GM19328 (cell line): ENCODE data around the gene DPYSL4.

Experiments used
- ATAC-seq: cut with Tn5 transposase; IDR thresholded peaks from one replicate; pipeline ENCODE4 v1.9.1; 2021; ENCODE audit warnings: mild to moderate bottlenecking, moderate library complexity; ENCODE audit not compliant: unreplicated experiment

Gene DPYSL4

DNA sequence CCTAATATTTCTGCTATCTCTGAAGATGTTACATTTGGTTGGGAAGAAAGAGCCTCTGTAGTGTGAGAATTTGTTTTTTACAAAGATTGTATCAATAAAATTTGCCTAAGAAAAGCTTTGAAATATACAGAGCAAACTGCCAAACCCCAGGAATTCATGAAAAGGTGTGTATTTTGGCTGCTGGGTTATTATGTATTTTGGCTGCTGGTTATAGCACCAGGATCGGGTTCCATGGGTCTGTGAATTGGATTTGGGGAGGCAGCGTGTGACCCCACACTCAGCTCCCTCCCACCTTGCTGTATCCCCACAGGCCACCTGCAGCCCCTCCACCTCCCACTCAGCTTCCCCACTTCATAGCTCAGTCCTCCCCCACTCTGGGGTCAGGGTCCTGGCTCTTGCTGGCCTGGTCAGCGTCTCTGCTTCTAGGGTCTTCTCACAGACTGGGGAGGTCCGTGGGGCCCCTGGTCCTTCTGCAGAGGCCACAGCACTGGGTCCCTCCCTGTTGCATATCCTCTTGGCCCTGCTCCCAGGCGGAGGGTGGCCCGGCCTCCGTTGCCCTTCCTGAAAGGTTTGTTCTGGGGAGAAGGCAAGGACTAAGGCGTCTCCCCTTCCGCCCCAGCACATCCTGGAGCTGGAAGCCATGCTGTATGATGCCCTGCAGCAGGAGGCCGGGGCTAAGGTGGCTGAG, 24.0 kb upstream of the DPYSL4 start:
- ATAC-seq: no peak

DNA sequence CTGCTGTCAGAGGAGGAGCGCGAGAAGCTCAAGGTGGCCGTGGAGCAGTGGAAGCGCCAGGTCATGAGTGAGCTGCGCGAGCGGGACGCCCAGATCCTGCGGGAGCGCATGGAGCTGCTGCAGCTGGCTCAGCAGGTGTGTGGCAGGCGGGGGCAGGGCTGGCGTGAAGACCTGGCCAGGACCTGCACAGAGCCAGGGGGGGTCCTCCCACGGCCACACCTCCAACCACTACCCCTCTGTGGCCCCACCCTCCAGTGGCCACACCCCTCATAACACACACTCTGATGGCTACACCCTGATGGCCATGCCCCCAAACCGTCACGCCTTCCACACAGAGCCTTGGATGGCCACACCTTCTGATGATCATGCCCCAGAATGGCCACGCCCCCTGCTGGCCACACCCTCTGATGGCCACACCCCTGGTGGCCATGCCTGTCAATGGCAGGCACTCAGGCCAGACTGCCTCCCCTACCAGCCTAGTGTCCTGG, 23.4 kb upstream of the DPYSL4 start:
- ATAC-seq: no peak

DNA sequence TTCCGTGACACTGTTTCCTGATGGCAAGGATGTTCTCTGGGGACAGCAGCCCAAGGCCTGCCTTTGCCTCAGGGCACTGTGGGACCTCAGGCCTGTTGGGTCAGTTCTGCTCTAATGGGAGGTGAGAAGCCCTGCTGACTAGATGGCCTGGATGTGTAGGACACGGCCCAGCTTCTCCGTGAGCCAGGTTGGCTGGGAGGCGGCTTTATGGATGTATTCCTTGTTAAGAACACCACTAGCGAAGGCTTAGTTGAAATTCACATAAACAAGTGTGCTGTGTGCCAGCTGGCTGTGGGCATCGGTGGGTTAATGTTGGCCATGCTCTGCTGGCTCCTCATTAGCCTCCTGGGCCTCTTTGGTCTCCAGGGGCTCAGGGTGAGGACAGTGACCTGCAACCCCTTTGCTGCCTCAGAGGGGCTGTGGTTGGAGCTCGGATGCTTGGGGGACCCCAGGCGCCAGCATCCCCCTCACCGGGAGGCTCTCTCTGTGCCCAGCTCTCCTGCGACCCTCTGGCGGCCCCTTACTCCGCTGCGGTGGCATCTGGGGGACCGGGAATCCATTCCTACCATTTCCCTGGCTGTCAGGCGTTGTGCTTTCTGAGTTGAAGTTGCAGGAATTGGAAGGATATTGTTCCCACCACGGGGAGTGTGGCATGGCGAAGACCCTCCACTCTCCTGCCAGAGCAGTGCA, 22.8 kb upstream of the DPYSL4 start:
- no peak for ATAC-seq

DNA sequence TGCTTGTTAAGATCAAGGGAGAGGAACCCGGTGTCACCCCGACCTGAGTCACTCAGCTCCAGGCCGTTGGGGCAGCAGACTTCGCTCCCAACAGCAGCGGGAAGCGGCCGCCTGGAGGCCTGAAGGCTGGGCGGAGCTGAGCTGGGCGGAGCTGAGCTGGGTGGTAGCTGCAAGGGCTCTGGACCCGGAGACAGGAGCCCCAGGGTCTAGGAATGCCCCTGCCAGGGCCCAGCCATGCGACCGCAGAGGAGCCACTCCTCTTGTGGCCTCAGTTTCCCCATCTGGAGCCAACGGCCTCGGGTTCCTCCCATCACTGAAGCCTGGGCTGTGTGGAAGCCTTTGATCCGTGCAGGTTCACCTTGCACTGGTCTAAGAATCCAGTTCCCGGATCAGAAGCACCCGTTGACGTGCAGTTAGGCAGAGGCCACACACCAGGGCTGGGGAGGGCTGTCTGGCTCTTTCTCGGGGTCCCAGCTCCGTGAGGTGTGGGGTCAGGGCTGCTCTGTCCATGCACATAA, 21.9 kb upstream of the DPYSL4 start:
- ATAC-seq: no peak

DNA sequence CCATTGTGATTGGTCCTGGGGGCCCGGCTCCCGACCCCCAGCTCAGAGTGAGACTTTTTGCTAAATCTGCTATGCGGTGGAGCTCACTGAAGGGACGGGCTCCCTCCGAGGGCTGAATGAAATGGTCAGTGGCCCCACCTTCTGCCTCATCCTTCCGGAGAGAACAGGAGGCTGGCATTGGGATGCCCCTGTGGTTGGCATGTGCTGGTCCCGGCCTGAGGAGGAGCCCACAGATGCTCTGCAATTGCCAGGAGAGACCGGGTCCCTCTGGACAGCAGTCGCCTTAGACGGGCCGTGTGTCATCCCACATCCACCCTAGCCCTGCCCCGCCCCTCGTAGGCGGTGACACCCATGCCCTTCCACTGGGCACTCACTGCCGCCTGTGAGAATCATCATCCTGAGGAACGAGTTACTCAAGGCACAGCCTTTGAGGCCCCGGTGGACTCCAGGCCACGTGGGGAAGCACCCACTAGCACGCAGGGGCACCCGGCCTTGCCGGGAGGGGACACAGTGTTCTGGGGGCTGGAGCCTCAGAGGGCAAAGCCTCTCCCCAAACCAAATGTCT, 21.2 kb upstream of the DPYSL4 start:
- no peak for ATAC-seq

DNA sequence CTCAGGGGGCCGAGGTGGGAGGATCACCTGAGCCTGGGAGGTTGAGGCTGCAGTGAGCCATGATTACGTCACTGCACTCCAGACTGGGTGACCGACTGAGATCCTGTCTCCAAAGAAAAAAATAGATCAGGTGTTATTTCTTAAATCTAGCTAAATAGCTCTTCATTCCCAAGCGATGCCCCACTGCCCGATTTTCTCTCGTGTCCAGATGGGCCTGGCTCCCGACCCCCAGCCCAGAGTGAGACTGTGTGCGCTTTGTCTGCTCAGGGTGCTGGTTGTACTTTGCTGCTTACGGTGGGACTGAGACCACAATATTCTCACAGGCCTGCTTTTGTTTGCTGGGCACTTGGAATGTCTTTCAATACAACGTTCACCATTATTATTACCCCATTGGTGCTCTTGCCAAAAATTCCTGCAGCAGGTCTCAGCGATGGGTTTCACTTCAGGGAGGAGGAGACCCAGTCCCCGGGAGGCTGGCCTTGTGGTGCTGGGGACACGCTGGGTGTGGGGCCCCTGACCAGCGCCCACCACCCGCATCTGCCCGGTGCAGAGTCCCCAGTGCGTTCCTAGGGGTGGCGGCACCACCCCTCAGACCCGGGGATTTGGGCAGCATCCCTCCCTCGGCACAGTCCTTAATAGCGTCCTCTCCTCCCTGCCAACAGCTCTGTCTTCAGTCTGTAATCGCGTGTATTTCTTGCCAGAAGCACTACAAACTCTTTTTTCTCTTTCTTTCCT, 20.4 kb upstream of the DPYSL4 start:
- ATAC-seq: no peak

DNA sequence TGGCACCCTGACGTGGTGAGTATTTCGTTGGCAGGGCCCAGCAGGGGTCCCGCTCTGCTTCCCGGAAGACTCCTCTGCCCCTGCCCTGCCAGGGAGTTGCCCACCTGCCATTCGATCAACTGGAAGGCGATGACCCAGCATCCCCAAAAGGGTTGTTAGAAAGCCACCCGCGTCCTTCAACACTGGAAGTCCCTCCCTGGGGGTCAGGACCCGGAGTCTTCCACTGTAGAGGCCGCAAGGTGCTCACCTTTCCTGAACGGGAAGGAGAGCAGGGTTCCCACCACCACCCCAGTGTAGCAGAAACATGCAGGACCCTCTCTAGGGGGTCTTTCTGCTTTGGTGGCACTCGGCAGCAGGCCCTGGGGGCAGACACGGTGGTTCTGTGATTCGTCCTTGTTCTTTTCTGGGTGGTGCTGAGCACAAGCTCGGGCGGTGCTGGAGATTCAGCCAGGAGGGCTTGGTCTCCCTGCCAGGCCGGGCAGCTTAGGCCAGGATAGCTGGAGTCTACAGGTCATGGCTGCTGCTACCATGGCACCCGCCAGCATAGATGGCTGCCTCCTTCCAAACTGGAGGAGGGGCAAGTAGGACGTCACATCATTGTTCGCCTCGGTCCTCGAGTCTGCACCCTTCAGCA, 19.6 kb upstream of the DPYSL4 start:
- ATAC-seq: no peak

DNA sequence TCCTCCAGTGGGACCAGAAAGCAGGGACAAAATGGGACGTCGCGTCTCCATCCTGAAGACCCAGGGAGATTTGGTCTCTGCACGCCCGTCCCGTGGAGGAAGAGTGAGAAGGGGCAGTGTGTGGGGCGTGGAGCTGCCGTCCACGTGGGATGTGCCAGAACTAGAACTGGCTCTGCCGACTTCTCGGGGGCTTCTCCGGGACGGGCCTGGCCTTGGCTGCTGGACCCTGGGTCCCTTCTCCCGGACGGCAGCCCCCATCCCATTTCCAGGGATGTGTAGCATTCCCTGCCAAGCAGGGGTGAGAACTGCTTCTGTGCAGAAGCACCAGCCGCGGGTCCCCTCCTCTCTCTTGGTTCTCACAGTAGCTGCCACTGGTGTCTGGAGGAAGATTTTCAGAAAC, 18.8 kb upstream of the DPYSL4 start:
- ATAC-seq: no peak

DNA sequence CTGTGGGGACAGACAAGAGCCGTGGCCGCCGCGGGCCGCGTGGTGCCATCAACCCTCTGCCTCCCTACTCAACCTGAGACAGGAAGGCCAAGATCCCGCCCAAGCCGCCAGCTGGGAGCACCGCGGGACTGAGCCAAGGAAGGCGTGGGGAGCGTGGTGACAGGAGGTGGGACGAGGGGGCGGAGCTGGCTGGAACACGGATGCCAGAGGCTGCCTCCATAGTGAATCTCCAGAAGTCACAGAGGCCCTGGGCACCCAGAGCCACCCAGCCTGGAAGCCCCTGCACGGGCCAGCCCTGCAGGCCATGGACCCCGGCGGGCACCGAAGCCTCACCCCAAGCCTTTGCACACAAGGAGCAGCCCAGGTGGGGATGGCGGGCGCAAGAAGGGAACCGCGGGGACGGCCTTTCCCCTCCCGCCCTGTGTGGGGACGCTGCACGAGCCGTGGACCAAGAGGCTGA, 18.1 kb upstream of the DPYSL4 start:
- ATAC-seq: no peak

DNA sequence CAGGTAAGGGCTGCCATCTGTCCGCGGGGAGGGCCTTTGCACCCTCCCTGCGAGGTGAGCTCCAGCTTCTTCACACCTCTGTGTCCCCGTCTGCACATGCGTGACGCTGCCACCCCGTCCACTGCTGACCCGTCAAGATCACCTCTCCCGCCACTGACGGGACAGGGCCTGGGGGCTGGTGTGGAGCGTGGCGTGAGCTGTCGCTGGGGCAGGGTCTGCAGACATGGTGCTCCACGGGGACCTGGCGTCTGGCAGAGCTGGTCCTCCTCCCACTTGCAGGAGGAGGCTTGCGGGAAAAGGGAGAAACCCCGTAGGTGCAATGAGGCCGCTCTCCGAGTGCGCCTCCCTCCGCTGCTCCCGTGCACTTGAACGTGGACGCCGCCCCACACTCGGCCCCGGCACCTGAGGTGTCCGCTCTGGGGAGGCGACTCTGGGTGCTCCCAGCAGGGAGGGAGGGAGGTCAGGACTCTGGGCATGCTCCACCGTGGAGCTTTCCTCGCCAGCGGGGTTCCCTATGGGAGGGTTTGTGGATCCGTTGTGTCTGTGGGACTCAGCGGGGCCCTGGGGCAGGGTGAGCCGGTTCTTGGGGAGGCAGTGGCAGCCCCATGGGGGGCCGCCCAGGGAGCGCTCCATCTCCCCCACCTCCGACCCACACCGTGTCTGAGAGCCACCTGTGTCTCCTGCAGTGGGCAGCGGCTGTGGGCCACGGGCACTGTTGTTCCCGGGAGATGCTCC, 17.6 kb upstream of the DPYSL4 start:
- no peak for ATAC-seq

DNA sequence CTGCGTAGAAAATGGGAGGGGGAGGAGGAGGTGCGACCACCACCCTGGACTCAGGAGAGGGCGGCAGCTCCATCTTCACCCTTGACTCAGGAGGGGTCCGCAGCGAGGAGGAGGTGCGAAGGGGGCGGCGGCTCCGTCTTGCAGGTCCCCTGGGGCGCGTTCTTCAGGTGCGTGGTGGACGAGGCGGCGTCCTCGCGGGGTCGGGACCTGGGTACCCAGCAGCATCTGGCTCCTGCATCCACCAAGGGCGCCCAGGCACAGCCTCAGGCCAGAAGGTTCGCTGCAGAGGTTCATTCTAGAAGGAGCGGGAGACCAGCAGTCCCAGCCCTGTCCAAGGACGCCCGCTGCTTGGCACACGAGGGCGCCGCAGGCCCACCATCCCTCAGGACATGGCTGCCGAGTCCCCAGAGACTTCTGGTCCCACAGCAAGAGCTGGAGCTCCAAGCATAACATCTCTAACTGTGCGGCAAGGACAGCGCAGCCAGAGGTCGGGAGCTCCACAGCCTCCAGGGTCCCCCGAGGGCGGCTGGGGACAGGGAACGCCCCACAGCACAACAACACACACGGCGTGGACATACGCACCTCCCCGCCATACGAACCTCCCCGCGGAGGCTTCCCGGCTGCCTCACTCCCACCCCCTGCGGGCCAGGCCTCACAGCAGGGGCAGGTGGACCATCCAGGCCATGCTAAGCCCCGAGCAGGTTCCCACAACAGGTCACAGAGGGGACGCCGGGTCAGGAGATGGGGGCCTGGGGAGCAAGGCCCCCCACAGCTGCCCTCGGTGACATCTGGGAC, 16.8 kb upstream of the DPYSL4 start:
- no peak for ATAC-seq

DNA sequence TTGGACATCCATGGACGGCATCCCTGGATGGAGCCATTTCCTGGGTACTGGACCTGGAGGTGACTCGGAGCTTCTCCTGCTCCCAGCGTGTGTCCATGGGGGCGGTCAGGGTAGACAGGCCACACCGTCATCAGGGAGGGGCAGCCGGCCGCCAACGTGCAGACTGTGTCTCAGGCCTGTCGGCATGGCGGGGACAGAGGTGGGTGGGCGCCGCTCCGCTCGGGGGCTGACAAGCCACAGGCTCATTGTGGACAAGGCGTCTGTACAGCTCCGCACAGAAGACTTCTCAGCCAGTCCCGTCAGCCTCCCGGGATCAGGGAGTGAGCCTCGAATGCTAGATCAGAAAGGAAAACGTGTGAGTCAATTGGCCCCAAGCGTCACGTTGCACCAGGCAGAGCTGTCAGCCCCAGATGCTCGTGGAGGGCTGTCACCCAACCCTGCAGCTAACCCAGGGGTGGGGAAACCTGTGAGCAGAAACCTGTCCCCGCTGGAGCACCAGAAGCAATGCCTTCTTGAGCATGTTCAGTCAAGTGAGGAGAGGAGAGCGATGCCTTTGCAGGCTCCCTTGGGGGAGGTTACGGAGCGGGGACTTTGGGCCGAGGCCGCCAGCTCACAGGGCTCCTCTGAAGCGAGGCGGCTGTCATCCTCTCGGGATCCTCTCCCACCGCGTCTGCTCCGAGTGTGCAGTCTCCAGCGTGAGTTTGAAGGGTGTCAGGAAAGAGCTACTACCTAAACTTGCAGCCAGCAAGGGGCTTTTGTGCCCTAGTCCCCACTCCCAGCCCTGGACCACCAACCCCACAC, 16.0 kb upstream of the DPYSL4 start:
- ATAC-seq: no peak

DNA sequence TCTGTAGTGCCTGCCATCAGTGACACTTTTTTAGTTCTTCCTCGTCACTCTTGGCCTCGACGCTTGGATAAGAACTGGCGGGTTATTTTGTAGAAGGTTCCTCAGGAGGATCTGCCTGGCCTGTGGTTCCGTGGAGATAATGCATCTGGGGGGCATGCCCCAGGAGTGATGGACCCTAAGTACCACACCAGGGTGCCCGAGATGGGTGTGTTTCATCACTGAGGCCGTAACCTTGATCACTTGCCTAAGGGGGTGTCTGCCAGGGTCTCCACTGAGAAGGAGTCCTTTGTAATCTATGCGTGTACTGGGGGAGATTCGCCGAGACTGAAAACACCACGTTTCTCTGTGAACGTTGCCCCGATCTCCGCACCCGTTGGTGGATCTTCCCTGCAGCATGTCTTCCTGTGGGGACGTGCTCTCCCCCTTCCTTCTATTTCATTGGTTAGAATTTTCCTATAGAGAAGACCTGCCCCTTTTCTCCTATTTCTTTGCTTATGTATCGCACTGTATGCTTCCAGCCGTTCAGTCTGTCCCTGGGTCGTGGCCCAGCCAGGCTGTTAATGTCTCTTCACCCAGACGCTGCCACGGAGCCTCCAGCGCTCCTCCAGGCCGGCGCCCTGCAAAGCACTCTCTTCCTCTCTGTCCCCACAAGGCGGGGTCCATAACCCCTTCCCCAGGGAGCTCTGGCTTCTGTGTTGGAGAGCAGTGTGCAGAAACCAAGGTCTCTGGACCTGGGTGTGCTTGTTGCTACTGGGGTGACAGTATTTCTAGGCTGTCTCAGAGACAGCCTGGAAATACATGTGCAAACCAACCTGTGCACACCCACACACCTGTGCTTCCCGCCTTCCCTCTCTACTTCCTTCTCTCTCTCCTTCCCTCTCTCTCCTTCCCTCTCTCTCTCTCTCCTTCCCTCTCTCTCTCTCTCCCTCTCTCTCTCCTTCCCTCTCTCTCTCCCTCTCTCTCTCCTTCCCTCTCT, 14.4 kb upstream of the DPYSL4 start:
- ATAC-seq: no peak

DNA sequence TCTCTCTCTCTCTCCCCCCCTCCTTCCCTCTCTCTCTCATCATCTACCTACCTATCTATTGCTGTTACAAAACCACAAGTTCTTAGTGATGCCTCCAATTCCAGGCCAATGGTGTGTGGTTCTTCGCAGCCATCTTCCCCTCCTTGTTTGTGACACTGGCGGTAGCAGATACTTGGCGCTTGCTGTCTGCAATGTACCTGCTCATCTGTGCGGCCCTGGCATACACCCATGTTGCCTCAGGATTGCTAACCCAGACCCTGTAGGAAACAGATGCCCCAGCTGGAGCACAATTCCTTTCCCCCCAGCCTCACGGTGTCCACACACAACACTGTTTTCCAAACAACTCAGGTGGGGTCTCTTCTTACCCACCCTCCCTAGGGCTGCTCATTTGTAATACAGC, 13.6 kb upstream of the DPYSL4 start:
- no peak for ATAC-seq

DNA sequence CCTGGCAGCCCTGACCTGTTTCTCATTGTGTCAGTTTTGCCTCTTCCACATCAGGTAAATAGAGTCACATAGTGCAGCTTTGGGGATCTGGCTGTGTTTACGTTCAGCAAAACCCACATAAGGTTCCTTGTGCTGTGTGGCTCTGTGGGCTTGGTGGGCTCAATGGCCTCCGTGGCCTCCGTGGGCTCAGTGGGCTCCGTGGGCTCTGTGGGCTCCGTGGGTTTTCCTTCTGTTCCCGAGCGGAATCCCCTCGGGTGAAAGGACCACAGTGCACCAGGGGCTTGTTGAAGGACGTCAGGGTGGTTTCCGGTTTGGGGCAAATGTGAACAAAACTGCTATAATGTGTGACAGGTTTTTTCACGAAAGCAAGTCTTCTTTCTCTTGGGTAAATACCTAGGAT, 12.5 kb upstream of the DPYSL4 start:
- ATAC-seq: no peak

DNA sequence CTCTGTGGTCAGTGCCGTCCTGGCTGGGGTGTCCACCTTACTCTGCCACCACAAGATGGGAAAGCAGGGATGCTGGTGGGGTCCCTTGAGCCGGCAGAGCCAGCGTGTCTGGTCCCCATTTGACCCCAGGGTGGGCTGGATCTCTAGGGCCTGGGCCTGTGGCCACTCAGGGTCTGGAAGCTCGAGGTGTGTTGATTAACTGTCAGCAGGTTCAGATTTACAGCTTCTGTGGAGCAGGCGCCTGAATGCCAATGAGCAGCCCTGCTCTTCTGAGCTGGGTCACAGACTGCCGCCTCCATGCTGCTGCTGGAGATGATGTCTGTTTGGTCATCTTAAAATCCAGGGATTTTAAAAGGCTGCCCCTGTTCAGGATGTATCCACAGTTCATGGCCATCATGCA, 11.3 kb upstream of the DPYSL4 start:
- no peak for ATAC-seq

DNA sequence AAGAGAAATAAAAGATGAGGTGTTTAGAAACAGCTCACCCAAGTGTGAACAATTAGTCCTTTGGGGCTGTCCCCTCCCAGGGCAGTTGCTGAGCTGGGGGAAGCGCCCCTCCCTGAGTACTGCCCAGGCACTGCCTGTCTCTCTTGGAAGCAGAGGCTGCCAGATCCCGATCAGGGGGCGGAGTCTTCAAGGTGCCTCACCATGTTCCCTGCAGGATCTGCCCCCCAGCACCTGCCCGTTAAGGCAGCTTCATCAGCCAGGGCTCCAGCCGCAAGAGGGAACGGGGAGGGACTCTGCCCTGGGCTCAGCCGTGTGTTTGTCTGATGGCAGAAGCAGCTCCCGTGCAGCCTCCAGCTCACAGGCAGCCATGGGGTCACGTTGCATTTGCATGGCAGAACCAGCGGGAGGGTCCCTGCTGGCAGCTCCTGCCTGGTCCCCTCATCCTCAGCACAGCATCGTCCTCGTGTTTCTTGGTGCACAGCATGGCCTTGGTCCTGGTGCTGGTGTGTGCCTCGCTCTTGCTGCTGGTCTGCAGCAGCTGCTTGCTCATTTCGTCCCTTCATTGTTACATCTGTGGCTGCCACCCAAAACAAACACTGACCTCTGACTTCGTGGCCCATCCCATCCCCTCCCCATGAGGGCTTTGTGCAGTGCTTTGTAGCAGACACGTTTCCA, 10.7 kb upstream of the DPYSL4 start:
- ATAC-seq: no peak
